ENCODE data around the gene DIDO1. TPM values are rescaled to one million over a fixed set of nuclear protein-coding genes. Genes with fewer than 3 reads are reported as not detected.
A peak's percentile ranks its signal among the peaks of the same experiment; 100 is the strongest.

DIDO1 gene
- total and polyA plus RNA-seq, 2 donors (not counting 1 experiment from before 2014, with no cell fraction given) = 57.6 to 124 TPM

- POLR2A ChIA-PET = no interaction called here
- Mint-ChIP-seq H3K27me3 (no peaks in the 10 kb centered on the region), H3K4me3 (peak overlapping the region; percentile 1), H3K9me3 (ENCODE audit: insufficient read depth) (no peaks in the 10 kb centered on the region), H3K4me1 (peaks cover 34% of the 10 kb centered on the region), H3K27ac (peak overlapping the region; percentile 37)
- Histone ChIP-seq H3K27ac (ENCODE audit: low read length in 2 of 2) (no peak overlapping the region), H3K27me3 (replicated peaks in 1 of 4; ENCODE audit: control extremely low read depth in 1 of 4, control insufficient read depth in 3 of 4, insufficient read depth in 4 of 4, low read length in 3 of 4) (no peaks in the 10 kb centered on the region), H2AFZ (ENCODE audit: insufficient read depth, low read depth, low read length, poor library complexity, severe bottlenecking) (no peak overlapping the region), H3K36me3 (replicated peaks in 1 of 2; ENCODE audit: control extremely low read depth in 1 of 2, control insufficient read depth in 1 of 2, extremely low read depth in 1 of 2, insufficient read depth in 2 of 2, low read length in 1 of 2) (peaks cover 1 to 44% of the 10 kb centered on the region in 2 experiments), H3K4me2 (replicated peaks; ENCODE audit: low read depth, low read length, poor library complexity, severe bottlenecking) (no peak overlapping the region), H3K4me3 (ENCODE audit: control extremely low read depth in 1 of 5, extremely low read depth in 1 of 5, insufficient read depth in 1 of 5, low read depth in 2 of 5, low read length in 4 of 5) (no peak overlapping the region), H3K9ac (ENCODE audit: low read length) (no peak overlapping the region), H3K79me2 (ENCODE audit: control insufficient read depth, insufficient read depth, low read length) (peaks cover 69% of the 10 kb centered on the region), H3K4me1 (ENCODE audit: control insufficient read depth in 2 of 2, insufficient read depth in 2 of 2, low read length in 2 of 2) (peaks cover 28 to 40% of the 10 kb centered on the region in 2 donors), H4K20me1 (ENCODE audit: control insufficient read depth, insufficient read depth, low read length, poor library complexity, severe bottlenecking) (peaks cover 9% of the 10 kb centered on the region), H3K9me3 (ENCODE audit: control extremely low read depth in 1 of 3, control insufficient read depth in 2 of 3, insufficient read depth in 1 of 3, low read length in 2 of 3) (peaks cover 0 to 3% (median 0%) of the 10 kb centered on the region in 3 donors)
- DNase-seq (no peak), ATAC-seq (ENCODE audit: low read depth) (no peak)
- CTCF ChIA-PET = interaction anchor here (0.6 kb wide), 1 partner anchor 328 kb away, joined by 5 read pairs; no protein-coding TSS in a partner anchor
- intact Hi-C loops (cut with micrococcal nuclease) = loop anchor here (5.0 to 10.0 kb wide), 6 partner anchors 33 to 944 kb away; partner anchors contain the start of genes BHLHE23, DNAJC5, MRGBP and MTG2
- 95% methylated on average over 8 of the region's 8 CpGs for WGBS (ENCODE audit: insufficient coverage)
- TF ChIP-seq EZH2 (IDR thresholded peaks at IDR 0.05; ENCODE audit: borderline replicate concordance, insufficient read depth, low read depth, low read length, poor library complexity, severe bottlenecking) (no peak), CTCF (IDR thresholded peaks at IDR 0.05) (no peak)
Observed at GRCh38 chr20:62950741-62951140, 24.4 kb upstream of the DIDO1 start.

- H3K27me3 Mint-ChIP-seq = no peaks in the 10 kb centered on the region
- peaks cover 9% of the 10 kb centered on the region for H4K20me1 ChIP-seq (ENCODE audit: control insufficient read depth, insufficient read depth, low read length, poor library complexity, severe bottlenecking)
- H3K27me3 ChIP-seq (replicated peaks in 1 of 4; ENCODE audit: control extremely low read depth in 1 of 4, control insufficient read depth in 3 of 4, insufficient read depth in 4 of 4, low read length in 3 of 4) = no peaks in the 10 kb centered on the region
- H3K9me3 ChIP-seq (ENCODE audit: control extremely low read depth in 1 of 3, control insufficient read depth in 2 of 3, insufficient read depth in 1 of 3, low read length in 2 of 3) = peaks cover 0 to 3% (median 0%) of the 10 kb centered on the region in 3 donors
- H3K4me3 ChIP-seq (ENCODE audit: control extremely low read depth in 1 of 5, extremely low read depth in 1 of 5, insufficient read depth in 1 of 5, low read depth in 2 of 5, low read length in 4 of 5) = no peak overlapping the region
- TF ChIP-seq EZH2 (IDR thresholded peaks at IDR 0.05; ENCODE audit: borderline replicate concordance, insufficient read depth, low read depth, low read length, poor library complexity, severe bottlenecking) = no peak
- TF ChIP-seq CTCF (IDR thresholded peaks at IDR 0.05) = no peak
- H3K79me2 ChIP-seq (ENCODE audit: control insufficient read depth, insufficient read depth, low read length) = peaks cover 67% of the 10 kb centered on the region
- H3K4me1 Mint-ChIP-seq = peaks cover 29% of the 10 kb centered on the region
- 97% methylated on average over 12 of the region's 12 CpGs for WGBS (ENCODE audit: insufficient coverage)
- H3K9me3 Mint-ChIP-seq (ENCODE audit: insufficient read depth) = no peaks in the 10 kb centered on the region
- H3K4me3 Mint-ChIP-seq = no peak overlapping the region
- POLR2A ChIA-PET = no interaction called here
- H3K36me3 ChIP-seq (replicated peaks in 1 of 2; ENCODE audit: control extremely low read depth in 1 of 2, control insufficient read depth in 1 of 2, extremely low read depth in 1 of 2, insufficient read depth in 2 of 2, low read length in 1 of 2) = peaks cover 1 to 51% of the 10 kb centered on the region in 2 experiments
- DNase-seq (no peak), ATAC-seq (ENCODE audit: low read depth) (no peak)
- H3K9ac ChIP-seq (ENCODE audit: low read length) = no peak overlapping the region
- CTCF ChIA-PET = interaction anchor here (1.6 kb wide), 1 partner anchor 22 kb away, joined by 3 read pairs; no protein-coding TSS in a partner anchor
- H3K4me2 ChIP-seq (replicated peaks; ENCODE audit: low read depth, low read length, poor library complexity, severe bottlenecking) = no peak overlapping the region
- H2AFZ ChIP-seq (ENCODE audit: insufficient read depth, low read depth, low read length, poor library complexity, severe bottlenecking) = no peak overlapping the region
- H3K27ac ChIP-seq (ENCODE audit: low read length in 2 of 2) = no peak overlapping the region
- intact Hi-C loops (cut with micrococcal nuclease) = loop anchor here (5.0 to 10.0 kb wide), 6 partner anchors 33 to 945 kb away; partner anchors contain the start of genes BHLHE23, DNAJC5, MRGBP and MTG2
- peaks cover 20 to 32% of the 10 kb centered on the region in 2 donors for H3K4me1 ChIP-seq (ENCODE audit: control insufficient read depth in 2 of 2, insufficient read depth in 2 of 2, low read length in 2 of 2)
- H3K27ac Mint-ChIP-seq = no peak overlapping the region
Observed at GRCh38 chr20:62949962-62950361, 23.7 kb upstream of the DIDO1 start.

All from B cell (primary cell).